Ishikawa (cell line): Measurements from ENCODE around the gene FOXO6.

Experiments
- CEBPB ChIP-seq: IDR thresholded peaks from 2 replicates; pipeline ENCODE4 v1.6.1; 2012
- EP300 ChIP-seq: IDR thresholded peaks from 2 replicates; pipeline ENCODE4 v1.6.1; 2012; ENCODE audit warnings: borderline replicate concordance
- FOXM1 ChIP-seq: IDR thresholded peaks from 2 replicates; pipeline ENCODE4 v1.6.1; 2012; ENCODE audit warnings: low read depth, borderline replicate concordance
- NFIC ChIP-seq: IDR thresholded peaks from 2 replicates; pipeline ENCODE4 v1.6.1; 2012
- RAD21 ChIP-seq: IDR thresholded peaks from 2 replicates; pipeline ENCODE4 v1.6.1; 2012; ENCODE audit warnings: low read depth
- REST ChIP-seq: IDR thresholded peaks from 2 replicates; pipeline ENCODE4 v1.6.1; 2012; ENCODE audit warnings: low read depth, mild to moderate bottlenecking
- TAF1 ChIP-seq: IDR thresholded peaks from 2 replicates; pipeline ENCODE4 v1.6.1; 2012; ENCODE audit warnings: low read depth, mild to moderate bottlenecking
- TCF12 ChIP-seq: IDR thresholded peaks from 2 replicates; pipeline ENCODE4 v1.6.1; 2012; ENCODE audit warnings: low read depth
- USF1 ChIP-seq: IDR thresholded peaks from 2 replicates; pipeline ENCODE4 v1.6.1; 2012
- ZBTB7A ChIP-seq: IDR thresholded peaks from 2 replicates; pipeline ENCODE4 v1.6.1; 2012; ENCODE audit warnings: low read depth

- TF ChIP-seq USF1 (no peak), EP300 (no peak), CEBPB (no peak), TCF12 (no peak), REST (no peak), TAF1 (no peak), ZBTB7A (no peak), FOXM1 (no peak), NFIC (no peak), RAD21 (no peak)
These were observed 11.4 kb downstream of the FOXO6 start for GRCh38 chr1:41372600-41372993.
